Tibial artery (tissue), 4 donors: ENCODE data around the gene SLC35B1.

Source experiments
- DNase-seq, 2 donors: peaks; one replicate each; pipeline ENCODE4 v3.0.0-alpha.2; 2019
- H3K27ac ChIP-seq, 2 donors: fragments of 200-600 bp; sonication (generic) in 1 of 2; 1 replicate in 1 of 2; 2 replicates in 1 of 2; pipeline ENCODE4 v1.5.1; 2018 to 2019; ENCODE audit warnings: mild to moderate bottlenecking in 1 of 2
- H3K27me3 ChIP-seq, 2 donors: fragments of 200-600 bp; sonication (generic) in 1 of 2; one replicate each; pipeline versions ENCODE4 v1.5.1 to v1.6.0; 2016 to 2019
- H3K36me3 ChIP-seq, 3 donors: fragments of 200-600 bp; sonication (generic) in 2 of 3; one replicate each; pipeline ENCODE4 v1.5.1; 2016 to 2019; ENCODE audit warnings: mild to moderate bottlenecking in 2 of 3
- H3K4me1 ChIP-seq, 4 donors: fragments of 200-600 bp; sonication (generic) in 2 of 4; 1 replicate in 3 of 4; 2 replicates in 1 of 4; pipeline ENCODE4 v1.5.1; 2016 to 2019
- H3K4me3 ChIP-seq, 2 donors: fragments of 200-600 bp; sonication (generic) in 1 of 2; 1 replicate in 1 of 2; 2 replicates in 1 of 2; pipeline ENCODE4 v1.5.1; 2018 to 2019; ENCODE audit warnings: mild to moderate bottlenecking in 2 of 2
- H3K9me3 ChIP-seq, 3 donors: fragments of 200-600 bp; sonication (generic) in 1 of 3; one replicate each; pipeline ENCODE4 v1.5.1; 2016 to 2019
- intact Hi-C: fragments of 100-400 bp; cut with DNase I; formaldehyde crosslinking; loops from one replicate; pipeline ENCODE4 v1.15.0; 2023; ENCODE audit warnings: low total_unique reads
- TF ChIP-seq, protein P1 (sequence below), 2 experiments: fragments of 200-600 bp in 1 of 2; fragments of 450-650 bp in 1 of 2; IDR thresholded peaks; one replicate each; pipeline ENCODE4 v1.5.1; 2017 to 2019; ENCODE audit warnings: antibody characterized with exemption in 2 of 2, mild to moderate bottlenecking in 1 of 2, moderate library complexity in 1 of 2

Gene SLC35B1

GRCh38 chr17:49739641-49740271 lies 32.0 kb upstream of the SLC35B1 start:
- Histone ChIP-seq H3K4me1 (peaks cover 0 to 54% (median 51%) of the 10 kb centered on the region in 4 donors), H3K27ac (peak overlapping the region; percentile 95), H3K36me3 (no peaks in the 10 kb centered on the region), H3K4me3 (no peak overlapping the region), H3K9me3 (no peaks in the 10 kb centered on the region), H3K27me3 (no peaks in the 10 kb centered on the region)
- DNase-seq = peak; percentile 78 to 81
- intact Hi-C loops = no loop called here
- TF ChIP-seq, protein P1, sequence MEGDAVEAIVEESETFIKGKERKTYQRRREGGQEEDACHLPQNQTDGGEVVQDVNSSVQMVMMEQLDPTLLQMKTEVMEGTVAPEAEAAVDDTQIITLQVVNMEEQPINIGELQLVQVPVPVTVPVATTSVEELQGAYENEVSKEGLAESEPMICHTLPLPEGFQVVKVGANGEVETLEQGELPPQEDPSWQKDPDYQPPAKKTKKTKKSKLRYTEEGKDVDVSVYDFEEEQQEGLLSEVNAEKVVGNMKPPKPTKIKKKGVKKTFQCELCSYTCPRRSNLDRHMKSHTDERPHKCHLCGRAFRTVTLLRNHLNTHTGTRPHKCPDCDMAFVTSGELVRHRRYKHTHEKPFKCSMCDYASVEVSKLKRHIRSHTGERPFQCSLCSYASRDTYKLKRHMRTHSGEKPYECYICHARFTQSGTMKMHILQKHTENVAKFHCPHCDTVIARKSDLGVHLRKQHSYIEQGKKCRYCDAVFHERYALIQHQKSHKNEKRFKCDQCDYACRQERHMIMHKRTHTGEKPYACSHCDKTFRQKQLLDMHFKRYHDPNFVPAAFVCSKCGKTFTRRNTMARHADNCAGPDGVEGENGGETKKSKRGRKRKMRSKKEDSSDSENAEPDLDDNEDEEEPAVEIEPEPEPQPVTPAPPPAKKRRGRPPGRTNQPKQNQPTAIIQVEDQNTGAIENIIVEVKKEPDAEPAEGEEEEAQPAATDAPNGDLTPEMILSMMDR (IDR thresholded peaks at IDR 0.05) = no peak

GRCh38 chr17:49738456-49739163 lies 30.8 kb upstream of the SLC35B1 start:
- no peak for DNase-seq
- Histone ChIP-seq H3K4me3 (no peak overlapping the region), H3K27me3 (no peaks in the 10 kb centered on the region), H3K9me3 (no peaks in the 10 kb centered on the region), H3K4me1 (peaks cover 0 to 54% (median 51%) of the 10 kb centered on the region in 4 donors), H3K27ac (peak overlapping the region; percentile 95), H3K36me3 (no peaks in the 10 kb centered on the region)
- TF ChIP-seq, protein P1 (IDR thresholded peaks at IDR 0.05) = no peak
- intact Hi-C loops = no loop called here

DNA sequence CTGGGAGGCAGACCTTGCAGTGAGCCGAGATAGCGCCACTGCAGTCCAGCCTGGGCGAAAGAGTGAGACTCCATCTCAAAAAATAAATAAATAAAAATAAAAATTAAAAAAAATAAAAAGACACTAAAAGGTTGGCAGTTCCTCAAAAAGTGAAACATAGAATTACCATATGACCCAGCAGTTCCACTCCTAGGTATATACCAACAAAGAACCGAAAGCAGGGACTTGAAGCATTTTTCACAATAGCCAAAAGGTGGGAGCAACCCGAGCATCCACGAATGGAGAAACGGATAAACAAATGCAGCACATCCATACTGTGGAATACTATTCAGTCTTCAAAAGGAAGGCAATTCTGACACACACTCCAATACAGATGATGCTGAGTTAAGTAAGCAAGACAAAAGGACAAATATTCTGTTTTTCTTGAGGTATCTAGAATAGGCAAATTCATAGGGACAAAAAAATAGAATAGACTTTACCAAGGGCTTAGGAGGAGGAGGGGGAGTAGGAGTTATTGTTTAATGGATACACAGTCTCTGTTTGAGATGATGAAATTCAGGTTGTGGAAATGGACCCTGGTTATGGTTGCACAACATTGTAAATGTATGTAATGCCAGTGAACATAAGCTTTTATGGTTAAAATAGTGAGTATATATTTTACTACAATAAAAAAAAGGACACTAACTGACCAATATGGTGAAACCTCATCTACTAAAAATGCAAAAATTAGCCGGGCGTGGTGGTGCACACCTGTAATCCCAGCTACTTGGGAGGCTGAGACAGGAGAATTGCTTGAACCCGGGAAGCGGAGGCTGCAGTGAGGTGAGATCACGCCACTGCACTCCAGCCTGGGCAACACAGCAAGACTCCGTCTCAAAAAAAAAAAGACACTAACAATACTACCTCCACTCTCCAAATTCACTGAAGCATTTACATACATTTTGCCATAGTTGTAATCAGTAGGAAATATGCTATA lies 27.0 kb upstream of the SLC35B1 start:
- Histone ChIP-seq H3K9me3 (no peaks in the 10 kb centered on the region), H3K27ac (no peak overlapping the region), H3K27me3 (no peaks in the 10 kb centered on the region), H3K4me3 (no peak overlapping the region), H3K4me1 (peaks cover 0 to 52% (median 36%) of the 10 kb centered on the region in 4 donors), H3K36me3 (no peaks in the 10 kb centered on the region)
- no peak for DNase-seq
- TF ChIP-seq, protein P1 (IDR thresholded peaks at IDR 0.05) = no peak
- intact Hi-C loops = no loop called here

DNA sequence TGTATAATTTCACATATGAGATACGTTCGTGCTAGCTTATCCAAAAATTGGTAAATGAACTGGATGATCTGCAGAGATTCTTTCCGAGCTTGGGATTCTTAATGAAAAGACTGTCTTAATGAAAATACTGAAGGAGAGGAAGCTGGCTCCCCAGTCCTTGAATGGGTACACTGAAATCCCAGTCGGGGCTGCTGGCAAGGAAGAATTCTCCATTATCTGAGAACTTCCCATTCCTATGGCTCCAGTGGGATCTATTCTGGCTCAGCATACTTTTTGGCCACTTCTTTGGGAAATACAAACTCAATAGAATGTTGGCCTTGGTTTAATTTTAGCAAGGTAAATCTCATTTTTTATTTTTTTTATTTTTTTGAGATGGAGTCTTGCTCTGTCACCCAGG lies 23.7 kb upstream of the SLC35B1 start:
- H3K27me3 ChIP-seq = no peaks in the 10 kb centered on the region
- no peak for DNase-seq
- no peaks in the 10 kb centered on the region for H3K36me3 ChIP-seq
- intact Hi-C loops = no loop called here
- H3K4me3 ChIP-seq = no peak overlapping the region
- H3K27ac ChIP-seq = peak overlapping the region; percentile 79 to 80
- H3K4me1 ChIP-seq = peaks cover 0 to 62% (median 41%) of the 10 kb centered on the region in 4 donors
- no peaks in the 10 kb centered on the region for H3K9me3 ChIP-seq
- TF ChIP-seq, protein P1 (IDR thresholded peaks at IDR 0.05) = no peak

DNA sequence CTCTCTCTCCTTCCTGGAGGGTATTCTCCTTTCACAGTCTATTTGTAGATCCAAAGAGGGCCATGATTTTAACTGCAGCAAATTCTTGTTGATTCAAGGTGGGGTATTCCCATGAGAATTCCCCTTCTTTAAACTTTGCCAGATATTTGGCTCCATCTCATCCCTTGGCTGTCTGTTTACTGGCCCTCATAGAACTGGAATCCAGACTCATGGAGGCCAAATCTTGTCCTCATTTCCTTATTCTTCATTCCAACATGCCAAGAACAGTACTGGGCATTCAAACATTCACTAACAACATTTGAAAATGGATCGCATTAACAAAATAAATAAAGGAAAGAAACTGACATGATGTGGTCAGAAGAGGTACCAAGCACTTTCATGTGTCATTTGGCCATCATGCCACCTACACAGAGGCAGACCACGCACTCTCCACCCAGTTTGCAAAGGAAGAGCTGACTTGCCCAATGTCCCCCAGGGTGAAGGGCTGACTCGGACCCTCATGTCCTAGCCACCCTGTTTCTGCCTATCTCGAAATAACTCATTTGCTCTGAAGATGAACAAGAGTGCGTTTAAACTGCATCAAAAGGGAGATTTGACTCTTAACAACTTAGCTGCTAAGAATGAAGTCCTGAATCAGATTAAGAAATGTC lies 23.1 kb upstream of the SLC35B1 start:
- Histone ChIP-seq H3K4me1 (peaks cover 0 to 62% (median 41%) of the 10 kb centered on the region in 4 donors), H3K36me3 (no peaks in the 10 kb centered on the region), H3K9me3 (no peaks in the 10 kb centered on the region), H3K27ac (peak overlapping the region; percentile 79 to 80), H3K27me3 (no peaks in the 10 kb centered on the region), H3K4me3 (no peak overlapping the region)
- TF ChIP-seq, protein P1 (IDR thresholded peaks at IDR 0.05) = no peak
- intact Hi-C loops = no loop called here
- DNase-seq = no peak
